Mesenchymal stem cell (in vitro differentiated cells and primary cell): ENCODE data around the gene CNP.

Experiments
- DNase-seq: peaks from one replicate; pipeline ENCODE4 v3.0.0-alpha.2; 2013
- H2AFZ ChIP-seq: one replicate; pipeline ENCODE4 v1.6.1; 2013; ENCODE audit warnings: low read depth, mild to moderate bottlenecking, control low read depth, inconsistent platforms, low read length, moderate library complexity
- H2AK5ac ChIP-seq: 2 replicates; pipeline ENCODE4 v1.6.1; 2013; ENCODE audit warnings: low read length, moderate library complexity, mild to moderate bottlenecking, inconsistent platforms; ENCODE audit not compliant: severe bottlenecking
- H2BK120ac ChIP-seq: one replicate; pipeline ENCODE4 v1.6.1; 2013; ENCODE audit warnings: low read depth, mild to moderate bottlenecking, inconsistent platforms, low read length, moderate library complexity
- H2BK12ac ChIP-seq, 2 experiments: one replicate each; pipeline ENCODE4 v1.6.1; 2013; ENCODE audit warnings: inconsistent platforms in 2 of 2, low read length in 2 of 2, mild to moderate bottlenecking in 2 of 2, moderate library complexity in 2 of 2, control low read depth in 1 of 2
- H2BK15ac ChIP-seq: one replicate; pipeline ENCODE4 v1.6.1; 2013; ENCODE audit warnings: mild to moderate bottlenecking, low read depth, inconsistent platforms; ENCODE audit not compliant: poor library complexity, severe bottlenecking
- H2BK5ac ChIP-seq: 2 replicates; pipeline ENCODE4 v1.6.1; 2013; ENCODE audit warnings: low read depth, mild to moderate bottlenecking, low read length, control low read depth, inconsistent platforms; ENCODE audit not compliant: poor library complexity, severe bottlenecking
- H3K14ac ChIP-seq, 2 experiments: one replicate each; pipeline ENCODE4 v1.6.1; 2013; ENCODE audit warnings: inconsistent platforms in 2 of 2, low read length in 2 of 2, control low read depth in 1 of 2, mild to moderate bottlenecking in 1 of 2, moderate library complexity in 1 of 2
- H3K18ac ChIP-seq, 2 experiments: one replicate each; pipeline ENCODE4 v1.6.1; 2013; ENCODE audit warnings: inconsistent platforms in 2 of 2, low read length in 2 of 2, control low read depth in 1 of 2, low read depth in 1 of 2, mild to moderate bottlenecking in 1 of 2
- H3K23ac ChIP-seq, 2 experiments: one replicate each; pipeline ENCODE4 v1.6.1; 2013; ENCODE audit warnings: inconsistent platforms in 2 of 2, low read length in 2 of 2, mild to moderate bottlenecking in 2 of 2, moderate library complexity in 2 of 2, control low read depth in 1 of 2
- H3K27ac ChIP-seq: 2 replicates; pipeline ENCODE4 v1.5.1; 2013; ENCODE audit warnings: mild to moderate bottlenecking, moderate library complexity, low read length, control low read depth, inconsistent platforms; ENCODE audit not compliant: poor library complexity, severe bottlenecking
- H3K27me3 ChIP-seq, 2 experiments: 2 replicates each; pipeline versions ENCODE4 v1.6.1 to v1.7.0; 2013; ENCODE audit warnings: low read length in 2 of 2, mild to moderate bottlenecking in 2 of 2, moderate library complexity in 2 of 2, control low read depth in 1 of 2, inconsistent platforms in 1 of 2; ENCODE audit not compliant: control insufficient read depth in 1 of 2, insufficient read depth in 1 of 2
- H3K36me3 ChIP-seq, 2 experiments: 2 replicates each; pipeline versions ENCODE4 v1.6.1 to v1.7.0; 2013; ENCODE audit warnings: low read length in 2 of 2, control low read depth in 1 of 2, inconsistent platforms in 1 of 2, low read depth in 1 of 2, mild to moderate bottlenecking in 1 of 2; ENCODE audit not compliant: insufficient read depth in 2 of 2, control insufficient read depth in 1 of 2
- H3K4ac ChIP-seq, 2 experiments: one replicate each; pipeline ENCODE4 v1.6.1; 2013; ENCODE audit warnings: inconsistent platforms in 2 of 2, low read length in 2 of 2, mild to moderate bottlenecking in 2 of 2, moderate library complexity in 2 of 2, control low read depth in 1 of 2, low read depth in 1 of 2
- H3K4me1 ChIP-seq: 2 replicates; pipeline ENCODE4 v1.6.1; 2013; ENCODE audit warnings: low read depth, low read length, control low read depth; ENCODE audit not compliant: control insufficient read depth, insufficient read depth
- H3K4me2 ChIP-seq: 2 replicates; pipeline ENCODE4 v1.6.1; 2013; ENCODE audit warnings: low read length, mild to moderate bottlenecking, inconsistent platforms; ENCODE audit not compliant: poor library complexity, severe bottlenecking
- H3K4me3 ChIP-seq, 2 experiments: 2 replicates each; pipeline versions ENCODE4 v1.5.1 to v1.7.0; 2013; ENCODE audit warnings: low read length in 2 of 2, mild to moderate bottlenecking in 2 of 2, control low read depth in 1 of 2, low read depth in 1 of 2; ENCODE audit not compliant: insufficient read depth in 1 of 2
- H3K79me1 ChIP-seq: replicated peaks from 2 replicates; pipeline ENCODE4 v1.6.1; 2013; ENCODE audit warnings: mild to moderate bottlenecking, control low read depth, low read length, inconsistent platforms; ENCODE audit not compliant: poor library complexity, severe bottlenecking
- H3K9ac ChIP-seq: 2 replicates; pipeline ENCODE4 v1.7.0; 2013; ENCODE audit warnings: mild to moderate bottlenecking, low read length, moderate library complexity
- H3K9me3 ChIP-seq: 2 replicates; pipeline ENCODE4 v1.7.0; 2013; ENCODE audit warnings: mild to moderate bottlenecking, low read length; ENCODE audit not compliant: control insufficient read depth
- H4K8ac ChIP-seq: one replicate; pipeline ENCODE4 v1.6.1; 2013; ENCODE audit warnings: inconsistent platforms, mild to moderate bottlenecking, low read length, moderate library complexity
- H4K91ac ChIP-seq: one replicate; pipeline ENCODE4 v1.6.1; 2013; ENCODE audit warnings: mild to moderate bottlenecking, low read length, inconsistent platforms
- WGBS: methylation state at CpG from one replicate; pipeline ENCODE4 v1.1.7; 2013; ENCODE audit warnings: mixed read lengths; 5-methylcytosine and 5-hydroxymethylcytosine counted together

The CNP gene

GRCh38 chr17:41965694-41966462 lies 717 bp upstream of the CNP start:
- peak overlapping the region; percentile 83 for H3K27ac ChIP-seq
- H2BK12ac ChIP-seq = peak overlapping the region in 1 of 2 experiments; percentile 40
- H2AK5ac ChIP-seq = no peak overlapping the region
- H2BK5ac ChIP-seq = no peak overlapping the region
- peak overlapping the region; percentile 77 for H4K8ac ChIP-seq
- no peak overlapping the region for H4K91ac ChIP-seq
- 11% methylated on average over 17 of the region's 18 CpGs for WGBS
- H3K23ac ChIP-seq = no peak overlapping the region
- no peak overlapping the region for H3K18ac ChIP-seq
- peak overlapping the region; percentile 68 for H3K4me2 ChIP-seq
- H2BK15ac ChIP-seq = no peak overlapping the region
- H3K4me3 ChIP-seq = peak overlapping the region; percentile 52 to 84
- H3K14ac ChIP-seq = peak overlapping the region in 1 of 2 experiments; percentile 58
- peak; percentile 68 for DNase-seq
- H3K9ac ChIP-seq = peak overlapping the region; percentile 94
- H3K27me3 ChIP-seq = peaks cover 0 to 2% of the 10 kb centered on the region in 2 experiments
- no peaks in the 10 kb centered on the region for H3K9me3 ChIP-seq
- peaks cover 17% of the 10 kb centered on the region for H3K4me1 ChIP-seq
- H2AFZ ChIP-seq = peak overlapping the region; percentile 40
- no peaks in the 10 kb centered on the region for H3K79me1 ChIP-seq
- H3K4ac ChIP-seq = peak overlapping the region in 1 of 2 experiments; percentile 42
- H3K36me3 ChIP-seq = peaks cover 24 to 25% of the 10 kb centered on the region in 2 experiments
- no peak overlapping the region for H2BK120ac ChIP-seq

- H3K36me3 ChIP-seq = peaks cover 38% of the 10 kb centered on the region in 2 experiments
- H3K27ac ChIP-seq = peak overlapping the region; percentile 79
- H3K23ac ChIP-seq = peak overlapping the region in 1 of 2 experiments; percentile 87
- DNase-seq = no peak
- peak overlapping the region; percentile 17 to 83 for H3K18ac ChIP-seq
- no peak overlapping the region for H2AFZ ChIP-seq
- H3K9ac ChIP-seq = peak overlapping the region; percentile 94
- peak overlapping the region in 1 of 2 experiments; percentile 97 for H3K14ac ChIP-seq
- peaks cover 5% of the 10 kb centered on the region for H3K79me1 ChIP-seq
- peak overlapping the region; percentile 88 for H2BK15ac ChIP-seq
- peak overlapping the region; percentile 76 for H3K4me2 ChIP-seq
- H3K27me3 ChIP-seq = no peaks in the 10 kb centered on the region
- 30% methylated on average over 38 of the region's 39 CpGs for WGBS
- H2BK12ac ChIP-seq = peak overlapping the region in 1 of 2 experiments; percentile 48
- H3K9me3 ChIP-seq = no peaks in the 10 kb centered on the region
- H4K8ac ChIP-seq = peak overlapping the region; percentile 45
- peak overlapping the region; percentile 48 for H4K91ac ChIP-seq
- H2AK5ac ChIP-seq = peak overlapping the region; percentile 31
- H3K4me3 ChIP-seq = peak overlapping the region; percentile 79 to 84
- H3K4ac ChIP-seq = peak overlapping the region; percentile 40 to 60
- peak overlapping the region; percentile 40 for H2BK120ac ChIP-seq
- H2BK5ac ChIP-seq = peak overlapping the region; percentile 78
- peaks cover 21% of the 10 kb centered on the region for H3K4me1 ChIP-seq
Measured at GRCh38 chr17:41967141-41967920, 736 bp downstream of the CNP start.

DNA sequence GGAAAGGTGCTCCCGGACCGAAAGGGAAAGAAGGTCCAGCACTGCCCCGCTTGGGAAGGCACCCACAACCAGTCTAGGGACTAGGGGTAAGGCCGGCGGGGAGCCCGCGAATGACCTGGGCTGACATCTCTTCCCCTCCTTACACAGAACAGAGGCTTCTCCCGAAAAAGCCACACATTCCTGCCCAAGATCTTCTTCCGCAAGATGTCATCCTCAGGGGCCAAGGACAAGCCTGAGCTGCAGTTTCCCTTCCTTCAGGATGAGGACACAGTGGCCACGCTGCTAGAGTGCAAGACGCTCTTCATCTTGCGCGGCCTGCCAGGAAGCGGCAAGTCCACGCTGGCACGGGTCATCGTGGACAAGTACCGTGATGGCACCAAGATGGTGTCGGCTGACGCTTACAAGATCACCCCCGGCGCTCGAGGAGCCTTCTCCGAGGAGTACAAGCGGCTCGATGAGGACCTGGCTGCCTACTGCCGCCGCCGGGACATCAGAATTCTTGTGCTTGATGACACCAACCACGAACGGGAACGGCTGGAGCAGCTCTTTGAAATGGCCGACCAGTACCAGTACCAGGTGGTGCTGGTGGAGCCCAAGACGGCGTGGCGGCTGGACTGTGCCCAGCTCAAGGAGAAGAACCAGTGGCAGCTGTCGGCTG lies 1.5 kb downstream of the CNP start:
- no peak overlapping the region for H2AFZ ChIP-seq
- peak overlapping the region; percentile 21 for H4K8ac ChIP-seq
- peaks cover 22% of the 10 kb centered on the region for H3K4me1 ChIP-seq
- H2BK12ac ChIP-seq = no peak overlapping the region
- H2BK5ac ChIP-seq = no peak overlapping the region
- peak overlapping the region in 1 of 2 experiments; percentile 60 for H3K4ac ChIP-seq
- H3K4me3 ChIP-seq = peak overlapping the region; percentile 79 to 84
- peak overlapping the region in 1 of 2 experiments; percentile 83 for H3K18ac ChIP-seq
- WGBS = 98% methylated on average over 37 of the region's 37 CpGs
- peak overlapping the region in 1 of 2 experiments; percentile 2 for H3K23ac ChIP-seq
- H3K27me3 ChIP-seq = no peaks in the 10 kb centered on the region
- H3K9ac ChIP-seq = peak overlapping the region; percentile 94
- H3K9me3 ChIP-seq = no peaks in the 10 kb centered on the region
- no peak overlapping the region for H4K91ac ChIP-seq
- peak overlapping the region; percentile 31 for H2AK5ac ChIP-seq
- H2BK15ac ChIP-seq = no peak overlapping the region
- no peak overlapping the region for H3K14ac ChIP-seq
- H3K27ac ChIP-seq = no peak overlapping the region
- peak overlapping the region; percentile 76 for H3K4me2 ChIP-seq
- H2BK120ac ChIP-seq = no peak overlapping the region
- DNase-seq = no peak
- H3K36me3 ChIP-seq = peaks cover 42 to 45% of the 10 kb centered on the region in 2 experiments
- peaks cover 5% of the 10 kb centered on the region for H3K79me1 ChIP-seq
